H9 (cell line): Measurements from ENCODE around the gene WHRN. TPM values are rescaled to one million over a fixed set of nuclear protein-coding genes. Genes with fewer than 3 reads are reported as not detected.
A peak's percentile ranks its signal among the peaks of the same experiment; 100 is the strongest.

Experiments used
- DNase-seq: peaks from one replicate; pipeline ENCODE4 v3.0.0-alpha.2; 2017
- H2AFZ ChIP-seq: one replicate; pipeline ENCODE4 v1.6.1; 2013; ENCODE audit warnings: mild to moderate bottlenecking, low read length, control low read depth, moderate library complexity
- H2AK5ac ChIP-seq: 2 replicates; pipeline ENCODE4 v1.6.1; 2013; ENCODE audit warnings: low read length, control low read depth, mixed read lengths; ENCODE audit not compliant: insufficient read length
- H2BK120ac ChIP-seq: one replicate; pipeline ENCODE4 v1.6.1; 2013; ENCODE audit warnings: low read depth, mild to moderate bottlenecking, low read length, control low read depth, inconsistent platforms; ENCODE audit not compliant: poor library complexity, severe bottlenecking
- H2BK12ac ChIP-seq: 2 replicates; pipeline ENCODE4 v1.6.1; 2013; ENCODE audit warnings: low read length, control low read depth, mixed read lengths, low read depth; ENCODE audit not compliant: insufficient read length
- H2BK15ac ChIP-seq: 2 replicates; pipeline ENCODE4 v1.6.1; 2013; ENCODE audit warnings: low read depth, low read length, control low read depth
- H2BK20ac ChIP-seq: one replicate; pipeline ENCODE4 v1.6.1; 2013; ENCODE audit warnings: low read depth, mild to moderate bottlenecking, low read length, control low read depth, inconsistent platforms; ENCODE audit not compliant: poor library complexity, severe bottlenecking
- H2BK5ac ChIP-seq: 2 replicates; pipeline ENCODE4 v1.6.1; 2013; ENCODE audit warnings: low read length, control low read depth, mixed read lengths; ENCODE audit not compliant: insufficient read length
- H3K14ac ChIP-seq: 2 replicates; pipeline ENCODE4 v1.6.1; 2013; ENCODE audit warnings: low read length, control low read depth; ENCODE audit not compliant: insufficient read depth
- H3K18ac ChIP-seq: 2 replicates; pipeline ENCODE4 v1.6.1; 2013; ENCODE audit warnings: low read depth, mild to moderate bottlenecking, mixed read lengths, low read length, control low read depth; ENCODE audit not compliant: insufficient read length
- H3K23ac ChIP-seq: 2 replicates; pipeline ENCODE4 v1.6.1; 2013; ENCODE audit warnings: low read length, control low read depth, mixed read lengths, low read depth; ENCODE audit not compliant: insufficient read length
- H3K23me2 ChIP-seq: 2 replicates; pipeline ENCODE4 v1.6.1; 2013; ENCODE audit warnings: low read depth, mild to moderate bottlenecking, mixed read lengths, low read length, control low read depth; ENCODE audit not compliant: insufficient read length, poor library complexity, severe bottlenecking
- H3K27ac ChIP-seq: 2 replicates; pipeline ENCODE4 v1.5.1; 2013; ENCODE audit warnings: low read length, control low read depth, mixed read lengths, low read depth; ENCODE audit not compliant: insufficient read length
- H3K27me3 ChIP-seq: 2 replicates; pipeline ENCODE4 v1.6.1; 2013; ENCODE audit warnings: low read length, control low read depth, inconsistent platforms; ENCODE audit not compliant: insufficient read depth
- H3K4ac ChIP-seq: 2 replicates; pipeline ENCODE4 v1.6.1; 2013; ENCODE audit warnings: low read depth, mild to moderate bottlenecking, control low read depth, inconsistent platforms, low read length, moderate library complexity
- H3K4me1 ChIP-seq: 2 replicates; pipeline ENCODE4 v1.6.1; 2013; ENCODE audit warnings: low read length, control low read depth, inconsistent platforms; ENCODE audit not compliant: insufficient read depth
- H3K4me2 ChIP-seq: 2 replicates; pipeline ENCODE4 v1.6.1; 2013; ENCODE audit warnings: low read length, control low read depth, mixed read lengths; ENCODE audit not compliant: insufficient read length, insufficient read depth
- H3K56ac ChIP-seq: 2 replicates; pipeline ENCODE4 v1.6.1; 2013; ENCODE audit warnings: low read depth, mild to moderate bottlenecking, mixed read lengths, low read length, control low read depth; ENCODE audit not compliant: insufficient read length
- H3K79me1 ChIP-seq: 2 replicates; pipeline ENCODE4 v1.6.1; 2013; ENCODE audit warnings: low read depth, mild to moderate bottlenecking, moderate library complexity, low read length, control low read depth, inconsistent platforms; ENCODE audit not compliant: insufficient read depth, poor library complexity, severe bottlenecking
- H3K79me2 ChIP-seq: 2 replicates; pipeline ENCODE4 v1.6.1; 2013; ENCODE audit warnings: low read length, control low read depth, inconsistent platforms; ENCODE audit not compliant: insufficient read depth
- H3K9ac ChIP-seq: 2 replicates; pipeline ENCODE4 v1.6.1; 2013; ENCODE audit warnings: low read length, control low read depth, mixed read lengths; ENCODE audit not compliant: insufficient read length; ENCODE audit errors: extremely low read depth
- H3K9me3 ChIP-seq: one replicate; pipeline ENCODE4 v1.6.1; 2013; ENCODE audit warnings: low read depth, low read length, inconsistent platforms; ENCODE audit not compliant: control insufficient read depth
- H3T11ph ChIP-seq: one replicate; pipeline ENCODE4 v1.6.1; 2013; ENCODE audit warnings: mild to moderate bottlenecking, low read length, control low read depth, inconsistent platforms
- H4K20me1 ChIP-seq: one replicate; pipeline ENCODE4 v1.6.1; 2013; ENCODE audit not compliant: control insufficient read depth, insufficient read length, insufficient read depth
- H4K5ac ChIP-seq: 2 replicates; pipeline ENCODE4 v1.6.1; 2013; ENCODE audit warnings: low read depth, mild to moderate bottlenecking, mixed read lengths, low read length, control low read depth; ENCODE audit not compliant: insufficient read length
- H4K8ac ChIP-seq: replicated peaks from 2 replicates; pipeline ENCODE4 v1.6.1; 2013; ENCODE audit warnings: low read length, control low read depth, mixed read lengths, low read depth; ENCODE audit not compliant: insufficient read length
- H4K91ac ChIP-seq: 2 replicates; pipeline ENCODE4 v1.6.1; 2013; ENCODE audit warnings: low read depth, mild to moderate bottlenecking, moderate library complexity, mixed read lengths, low read length, control low read depth; ENCODE audit not compliant: insufficient read length
- H3K27ac Mint-ChIP-seq, 3 experiments: 2 replicates in 2 of 3; 3 replicates in 1 of 3; pipeline ENCODE4 v1.8.0; 2020 to 2021; ENCODE audit warnings: mixed read lengths in 3 of 3, mild to moderate bottlenecking in 1 of 3, moderate library complexity in 1 of 3
- H3K27me3 Mint-ChIP-seq: 2 replicates; pipeline ENCODE4 v1.8.0; 2021; ENCODE audit warnings: low read depth, mild to moderate bottlenecking, moderate library complexity, mixed read lengths
- H3K36me3 Mint-ChIP-seq, 3 experiments: 2 replicates in 2 of 3; 3 replicates in 1 of 3; pipeline ENCODE4 v1.8.0; 2020 to 2021; ENCODE audit warnings: low read depth in 3 of 3, mixed read lengths in 3 of 3; ENCODE audit not compliant: insufficient read depth in 1 of 3
- H3K4me1 Mint-ChIP-seq, 2 experiments: 2 replicates each; pipeline ENCODE4 v1.8.0; 2020; ENCODE audit warnings: mixed read lengths in 2 of 2
- H3K4me3 Mint-ChIP-seq, 2 experiments: 2 replicates in 1 of 2; 3 replicates in 1 of 2; pipeline ENCODE4 v1.8.0; 2020 to 2021; ENCODE audit warnings: mild to moderate bottlenecking in 2 of 2, mixed read lengths in 2 of 2, moderate library complexity in 1 of 2
- H3K9me3 Mint-ChIP-seq, 2 experiments: 2 replicates in 1 of 2; 3 replicates in 1 of 2; pipeline ENCODE4 v1.8.0; 2020; ENCODE audit warnings: mild to moderate bottlenecking in 2 of 2, mixed read lengths in 2 of 2, moderate library complexity in 1 of 2
- CTCF ChIP-seq: fragments of 200-600 bp; sonication (generic); conservative IDR thresholded peaks from 3 replicates; pipeline ENCODE4 v1.8.0; 2021; ENCODE audit warnings: antibody characterized with exemption, mild to moderate bottlenecking
- WGBS: extraction: QIAGEN DNeasy Blood & Tissue Kit; methylation state at CpG from one replicate; pipeline ENCODE4 v1.1.7; 2013; ENCODE audit warnings: missing lambda C conversion rate, low lambda C conversion rate, mixed read lengths; ENCODE audit not compliant: insufficient read length; ENCODE audit errors: extremely low coverage; 5-methylcytosine and 5-hydroxymethylcytosine counted together
- total RNA-seq: library from RNA; stranded (reverse); gene quantifications from 2 replicates; pipeline ENCODE4 v1.2.1, GENCODE V29; 2021

Gene WHRN
- total RNA-seq, 1 experiment from 2014 or later, result 2.2 TPM

DNA sequence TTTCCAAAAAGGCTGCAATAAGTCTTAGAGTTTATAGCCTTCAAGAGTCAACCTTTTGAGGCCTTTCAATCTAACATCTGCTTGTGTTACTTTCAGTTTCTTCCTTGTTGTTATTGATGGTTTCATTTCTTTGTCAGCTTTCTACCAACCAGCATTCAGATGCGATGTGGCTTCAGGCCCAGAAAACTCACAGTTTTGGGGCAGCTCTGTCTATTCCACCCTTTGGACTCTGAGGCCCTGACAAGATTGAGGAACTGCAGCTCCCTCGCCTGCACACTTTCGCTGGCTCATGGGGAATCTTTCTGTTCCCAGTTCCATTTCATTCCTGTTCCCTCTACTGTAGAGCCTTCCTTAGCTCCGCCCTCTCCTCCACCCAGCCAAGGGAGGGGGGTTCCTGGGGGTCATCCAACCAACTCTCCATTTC lies 13.3 kb upstream of the WHRN start:
- no peaks in the 10 kb centered on the region for H3K79me2 ChIP-seq
- H3K4me1 Mint-ChIP-seq, result peaks cover 4 to 13% of the 10 kb centered on the region in 2 experiments
- no peaks in the 10 kb centered on the region for H3K4me1 ChIP-seq
- H3K18ac ChIP-seq, result no peak overlapping the region
- H3K4me2 ChIP-seq, result no peak overlapping the region
- peak overlapping the region; percentile 65 for H2AFZ ChIP-seq
- H3K27me3 Mint-ChIP-seq, result peaks cover 39% of the 10 kb centered on the region
- H3K56ac ChIP-seq, result no peak overlapping the region
- no peak overlapping the region for H2BK120ac ChIP-seq
- no peak overlapping the region for H2BK5ac ChIP-seq
- H3K36me3 Mint-ChIP-seq, result no peaks in the 10 kb centered on the region; a peak in 1 of 7 replicates
- H3K27ac ChIP-seq, result no peak overlapping the region
- no peak overlapping the region for H3T11ph ChIP-seq
- H4K5ac ChIP-seq, result no peak overlapping the region
- no peak overlapping the region for H3K9ac ChIP-seq
- no peak overlapping the region for H2BK15ac ChIP-seq
- H3K9me3 Mint-ChIP-seq, result no peaks in the 10 kb centered on the region
- no peak overlapping the region for H2AK5ac ChIP-seq
- H3K9me3 ChIP-seq, result no peaks in the 10 kb centered on the region
- no peak overlapping the region for H4K8ac ChIP-seq
- H3K23ac ChIP-seq, result no peak overlapping the region
- TF ChIP-seq CTCF, result no peak
- no peak overlapping the region for H2BK12ac ChIP-seq
- H3K27ac Mint-ChIP-seq, result no peak overlapping the region
- no peaks in the 10 kb centered on the region; the same call in 1 of the 2 replicates for H3K27me3 ChIP-seq
- H3K4ac ChIP-seq, result no peak overlapping the region
- no peak overlapping the region for H2BK20ac ChIP-seq
- WGBS, result no CpG with 5 or more reads among the region's 4 CpGs
- no peaks in the 10 kb centered on the region for H3K79me1 ChIP-seq
- no peaks in the 10 kb centered on the region for H3K23me2 ChIP-seq
- H4K91ac ChIP-seq, result no peak overlapping the region
- DNase-seq, result no peak
- no peak overlapping the region for H3K14ac ChIP-seq
- no peak overlapping the region for H3K4me3 Mint-ChIP-seq
- no peaks in the 10 kb centered on the region for H4K20me1 ChIP-seq
